Testis (tissue), 2 donors: Measurements from ENCODE around the gene PHF24.

Experiments
- CTCF ChIP-seq, 3 experiments: fragments of 450-650 bp in 2 of 3; fragments of 200-600 bp in 1 of 3; sonication (generic) in 1 of 3; IDR thresholded peaks; one replicate each; pipeline ENCODE4 v1.5.1; 2016 to 2019; ENCODE audit warnings: antibody characterized with exemption in 3 of 3, mild to moderate bottlenecking in 2 of 3, moderate library complexity in 1 of 3
- POLR2A ChIP-seq: fragments of 450-650 bp; IDR thresholded peaks from one replicate; pipeline ENCODE4 v1.6.1; 2017; ENCODE audit warnings: antibody characterized with exemption, mild to moderate bottlenecking, moderate library complexity

- TF ChIP-seq POLR2A (no peak), CTCF (IDR thresholded peaks at IDR 0.05) (no peak)
Measured at GRCh38 chr9:34996905-34997279, 38.8 kb downstream of the PHF24 start.
